HEK293 (cell line): Measurements from ENCODE around the gene SLITRK1.

Experiments
- CTCF ChIA-PET: fragments of 350-600 bp; formaldehyde crosslinking; extraction: SDS; loops from one replicate; lab custom pipeline; 2021; ENCODE audit warnings: antibody characterized with exemption; lab: Yijun Ruan, JAX
- POLR2A ChIA-PET: fragments of 300-600 bp; formaldehyde crosslinking; extraction: SDS; loops from one replicate; lab custom pipeline; 2020; ENCODE audit warnings: antibody characterized with exemption, inconsistent platforms; lab: Yijun Ruan, JAX
- H3K27ac ChIP-seq: fragments of 200-500 bp; sonication (Bioruptor generic); 2 replicates; pipeline ENCODE4 v1.5.1; 2014; ENCODE audit warnings: low read depth, low read length, control low read depth, inconsistent platforms; ENCODE audit errors: extremely low read depth
- H3K36me3 ChIP-seq, 2 experiments: fragments of 200-500 bp in 1 of 2; sonication (Bioruptor generic) in 1 of 2; 1 replicate in 1 of 2; 2 replicates in 1 of 2; pipeline ENCODE4 v1.5.1; 2014 to 2017; ENCODE audit warnings: inconsistent platforms in 2 of 2, low read length in 2 of 2; ENCODE audit not compliant: control insufficient read depth in 2 of 2, insufficient read depth in 1 of 2
- H3K4me1 ChIP-seq: fragments of 200-500 bp; sonication (Bioruptor generic); 2 replicates; pipeline ENCODE4 v1.5.1; 2014; ENCODE audit warnings: mild to moderate bottlenecking, low read length, inconsistent platforms; ENCODE audit not compliant: control insufficient read depth, insufficient read depth
- H3K4me3 ChIP-seq: 2 replicates; pipeline ENCODE4 v1.5.1; 2011; ENCODE audit warnings: low read depth, mild to moderate bottlenecking, control low read depth, low read length, moderate library complexity
- H3K9me3 ChIP-seq: fragments of 200-500 bp; sonication (Bioruptor generic); 2 replicates; pipeline ENCODE4 v1.5.1; 2014; ENCODE audit warnings: low read depth, low read length, inconsistent platforms; ENCODE audit not compliant: control insufficient read depth, insufficient read depth
- EGR2 ChIP-seq: fragments of 450-650 bp; formaldehyde crosslinking; IDR thresholded peaks from 2 replicates; pipeline ENCODE4 v1.5.1; 2016; ENCODE audit warnings: low read depth, missing biosample characterization, missing genetic modification characterization
- IKZF3 ChIP-seq: fragments of 450-650 bp; IDR thresholded peaks from 2 replicates; pipeline ENCODE4 v1.5.0; 2018; ENCODE audit warnings: missing biosample characterization, mild to moderate bottlenecking, missing genetic modification characterization, moderate library complexity
- MYNN ChIP-seq: fragments of 450-650 bp; formaldehyde crosslinking; IDR thresholded peaks from 2 replicates; pipeline ENCODE4 v1.5.1; 2016; ENCODE audit warnings: missing biosample characterization, missing genetic modification characterization, borderline replicate concordance
- SP3 ChIP-seq: fragments of 450-650 bp; formaldehyde crosslinking; IDR thresholded peaks from 2 replicates; pipeline ENCODE4 v1.5.1; 2016; ENCODE audit warnings: missing biosample characterization, missing genetic modification characterization
- ZFP37 ChIP-seq: fragments of 450-650 bp; formaldehyde crosslinking; IDR thresholded peaks from 2 replicates; pipeline ENCODE4 v1.5.1; 2016; ENCODE audit warnings: missing biosample characterization, missing genetic modification characterization
- ZNF121 ChIP-seq: fragments of 450-650 bp; formaldehyde crosslinking; IDR thresholded peaks from 2 replicates; pipeline ENCODE4 v1.5.1; 2016; ENCODE audit warnings: missing biosample characterization, missing genetic modification characterization
- ZNF133 ChIP-seq: fragments of 450-650 bp; formaldehyde crosslinking; IDR thresholded peaks from 2 replicates; pipeline ENCODE4 v1.5.1; 2016; ENCODE audit warnings: missing biosample characterization, missing genetic modification characterization
- ZNF155 ChIP-seq: fragments of 450-650 bp; formaldehyde crosslinking; IDR thresholded peaks from 2 replicates; pipeline ENCODE4 v1.5.1; 2016; ENCODE audit warnings: missing biosample characterization, missing genetic modification characterization
- ZNF169 ChIP-seq: fragments of 450-650 bp; formaldehyde crosslinking; IDR thresholded peaks from 2 replicates; pipeline ENCODE4 v1.5.1; 2016; ENCODE audit warnings: missing biosample characterization, missing genetic modification characterization
- ZNF184 ChIP-seq: fragments of 450-650 bp; IDR thresholded peaks from 2 replicates; pipeline ENCODE4 v1.5.1; 2018; ENCODE audit warnings: missing biosample characterization, mild to moderate bottlenecking, missing genetic modification characterization
- ZNF302 ChIP-seq: fragments of 450-650 bp; formaldehyde crosslinking; IDR thresholded peaks from 2 replicates; pipeline ENCODE4 v1.5.1; 2016; ENCODE audit warnings: missing biosample characterization, missing genetic modification characterization, low read depth
- ZNF324 ChIP-seq: fragments of 450-650 bp; formaldehyde crosslinking; IDR thresholded peaks from 2 replicates; pipeline ENCODE4 v1.5.1; 2016; ENCODE audit warnings: missing biosample characterization, missing genetic modification characterization
- ZNF350 ChIP-seq: fragments of 450-650 bp; formaldehyde crosslinking; IDR thresholded peaks from 2 replicates; pipeline ENCODE4 v1.5.0; 2017; ENCODE audit warnings: missing biosample characterization, mild to moderate bottlenecking, missing genetic modification characterization
- ZNF449 ChIP-seq: fragments of 450-650 bp; formaldehyde crosslinking; IDR thresholded peaks from 2 replicates; pipeline ENCODE4 v1.5.1; 2017; ENCODE audit warnings: missing biosample characterization, mild to moderate bottlenecking, missing genetic modification characterization, moderate library complexity
- ZNF521 ChIP-seq: fragments of 450-650 bp; formaldehyde crosslinking; IDR thresholded peaks from 2 replicates; pipeline ENCODE4 v1.5.1; 2017; ENCODE audit warnings: missing biosample characterization, mild to moderate bottlenecking, missing genetic modification characterization
- ZNF530 ChIP-seq: fragments of 450-650 bp; formaldehyde crosslinking; IDR thresholded peaks from 2 replicates; pipeline ENCODE4 v1.5.1; 2016; ENCODE audit warnings: low read depth, missing biosample characterization, missing genetic modification characterization
- ZNF560 ChIP-seq: fragments of 450-650 bp; formaldehyde crosslinking; IDR thresholded peaks from 2 replicates; pipeline ENCODE4 v1.5.1; 2017; ENCODE audit warnings: missing biosample characterization, missing genetic modification characterization, borderline replicate concordance
- ZNF776 ChIP-seq: fragments of 450-650 bp; formaldehyde crosslinking; IDR thresholded peaks from 2 replicates; pipeline ENCODE4 v1.5.0; 2017; ENCODE audit warnings: missing biosample characterization, missing genetic modification characterization, borderline replicate concordance
- ZNF830 ChIP-seq: fragments of 450-650 bp; IDR thresholded peaks from 2 replicates; pipeline ENCODE4 v1.5.0; 2018; ENCODE audit warnings: missing biosample characterization, missing genetic modification characterization, low read depth, mild to moderate bottlenecking, moderate library complexity
- ZXDB ChIP-seq: fragments of 450-650 bp; formaldehyde crosslinking; IDR thresholded peaks from 2 replicates; pipeline ENCODE4 v1.5.1; 2016; ENCODE audit warnings: missing biosample characterization, missing genetic modification characterization
- TF ChIP-seq, protein P1 (sequence below): fragments of 450-650 bp; formaldehyde crosslinking; IDR thresholded peaks from 2 replicates; pipeline ENCODE4 v1.5.1; 2016; ENCODE audit warnings: missing biosample characterization, missing genetic modification characterization
- TF ChIP-seq, protein P2 (sequence below): fragments of 450-650 bp; IDR thresholded peaks from 2 replicates; pipeline ENCODE4 v1.5.1; 2018; ENCODE audit warnings: missing biosample characterization, mild to moderate bottlenecking, missing genetic modification characterization
- TF ChIP-seq, protein P3 (sequence below): fragments of 450-650 bp; formaldehyde crosslinking; IDR thresholded peaks from 2 replicates; pipeline ENCODE4 v1.5.1; 2016; ENCODE audit warnings: missing biosample characterization, missing genetic modification characterization
- TF ChIP-seq, protein P4 (sequence below): fragments of 450-650 bp; formaldehyde crosslinking; IDR thresholded peaks from 2 replicates; pipeline ENCODE4 v1.5.1; 2017; ENCODE audit warnings: missing biosample characterization, missing genetic modification characterization

The SLITRK1 gene

GRCh38 chr13:83829810-83830209 is 52.5 kb downstream of the SLITRK1 start:
- POLR2A ChIA-PET: no interaction called here
- CTCF ChIA-PET: no interaction called here
- no peak overlapping the region for H3K4me3 ChIP-seq
- no peak for TF ChIP-seq ZNF155 (tag by site-specific recombination)
- no peak for TF ChIP-seq ZNF560 (tag by site-specific recombination)
- TF ChIP-seq ZNF169 (tag by site-specific recombination): no peak
- TF ChIP-seq ZNF776 (tag by site-specific recombination): no peak
- TF ChIP-seq MYNN (tag by site-specific recombination): no peak
- TF ChIP-seq, protein P1, sequence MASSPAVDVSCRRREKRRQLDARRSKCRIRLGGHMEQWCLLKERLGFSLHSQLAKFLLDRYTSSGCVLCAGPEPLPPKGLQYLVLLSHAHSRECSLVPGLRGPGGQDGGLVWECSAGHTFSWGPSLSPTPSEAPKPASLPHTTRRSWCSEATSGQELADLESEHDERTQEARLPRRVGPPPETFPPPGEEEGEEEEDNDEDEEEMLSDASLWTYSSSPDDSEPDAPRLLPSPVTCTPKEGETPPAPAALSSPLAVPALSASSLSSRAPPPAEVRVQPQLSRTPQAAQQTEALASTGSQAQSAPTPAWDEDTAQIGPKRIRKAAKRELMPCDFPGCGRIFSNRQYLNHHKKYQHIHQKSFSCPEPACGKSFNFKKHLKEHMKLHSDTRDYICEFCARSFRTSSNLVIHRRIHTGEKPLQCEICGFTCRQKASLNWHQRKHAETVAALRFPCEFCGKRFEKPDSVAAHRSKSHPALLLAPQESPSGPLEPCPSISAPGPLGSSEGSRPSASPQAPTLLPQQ: no peak
- no peak for TF ChIP-seq ZNF302 (tag by site-specific recombination)
- TF ChIP-seq IKZF3 (tag by site-specific recombination): no peak
- TF ChIP-seq ZNF530 (tag by site-specific recombination): no peak
- TF ChIP-seq ZFP37: no peak
- TF ChIP-seq ZNF324 (tag by site-specific recombination): no peak
- TF ChIP-seq, all 188 proteins: peak for 0
- Histone ChIP-seq H3K4me1 (no peaks in the 10 kb centered on the region), H3K36me3 (no peaks in the 10 kb centered on the region), H3K27ac (no peak overlapping the region), H3K9me3 (no peaks in the 10 kb centered on the region)

GRCh38 chr13:83827338-83827737 is 54.9 kb downstream of the SLITRK1 start:
- no peak for TF ChIP-seq ZNF133 (tag by site-specific recombination)
- TF ChIP-seq ZNF830 (tag by site-specific recombination): no peak
- no peak for TF ChIP-seq ZNF121 (tag by site-specific recombination)
- no peak for TF ChIP-seq SP3 (tag by site-specific recombination)
- TF ChIP-seq ZNF350 (tag by site-specific recombination): no peak
- TF ChIP-seq, protein P2, sequence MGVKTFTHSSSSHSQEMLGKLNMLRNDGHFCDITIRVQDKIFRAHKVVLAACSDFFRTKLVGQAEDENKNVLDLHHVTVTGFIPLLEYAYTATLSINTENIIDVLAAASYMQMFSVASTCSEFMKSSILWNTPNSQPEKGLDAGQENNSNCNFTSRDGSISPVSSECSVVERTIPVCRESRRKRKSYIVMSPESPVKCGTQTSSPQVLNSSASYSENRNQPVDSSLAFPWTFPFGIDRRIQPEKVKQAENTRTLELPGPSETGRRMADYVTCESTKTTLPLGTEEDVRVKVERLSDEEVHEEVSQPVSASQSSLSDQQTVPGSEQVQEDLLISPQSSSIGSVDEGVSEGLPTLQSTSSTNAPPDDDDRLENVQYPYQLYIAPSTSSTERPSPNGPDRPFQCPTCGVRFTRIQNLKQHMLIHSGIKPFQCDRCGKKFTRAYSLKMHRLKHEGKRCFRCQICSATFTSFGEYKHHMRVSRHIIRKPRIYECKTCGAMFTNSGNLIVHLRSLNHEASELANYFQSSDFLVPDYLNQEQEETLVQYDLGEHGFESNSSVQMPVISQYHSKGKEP (tag by site-specific recombination): no peak
- TF ChIP-seq, protein P3, sequence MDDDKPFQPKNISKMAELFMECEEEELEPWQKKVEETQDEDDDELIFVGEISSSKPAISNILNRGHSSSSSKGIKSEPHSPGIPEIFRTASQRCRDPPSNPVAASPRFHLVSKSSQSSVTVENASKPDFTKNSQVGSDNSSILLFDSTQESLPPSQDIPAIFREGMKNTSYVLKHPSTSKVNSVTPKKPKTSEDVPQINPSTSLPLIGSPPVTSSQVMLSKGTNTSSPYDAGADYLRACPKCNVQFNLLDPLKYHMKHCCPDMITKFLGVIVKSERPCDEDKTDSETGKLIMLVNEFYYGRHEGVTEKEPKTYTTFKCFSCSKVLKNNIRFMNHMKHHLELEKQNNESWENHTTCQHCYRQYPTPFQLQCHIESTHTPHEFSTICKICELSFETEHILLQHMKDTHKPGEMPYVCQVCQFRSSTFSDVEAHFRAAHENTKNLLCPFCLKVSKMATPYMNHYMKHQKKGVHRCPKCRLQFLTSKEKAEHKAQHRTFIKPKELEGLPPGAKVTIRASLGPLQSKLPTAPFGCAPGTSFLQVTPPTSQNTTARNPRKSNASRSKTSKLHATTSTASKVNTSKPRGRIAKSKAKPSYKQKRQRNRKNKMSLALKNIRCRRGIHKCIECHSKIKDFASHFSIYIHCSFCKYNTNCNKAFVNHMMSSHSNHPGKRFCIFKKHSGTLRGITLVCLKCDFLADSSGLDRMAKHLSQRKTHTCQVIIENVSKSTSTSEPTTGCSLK (tag by site-specific recombination): no peak
- TF ChIP-seq EGR2: no peak
- TF ChIP-seq, protein P4, sequence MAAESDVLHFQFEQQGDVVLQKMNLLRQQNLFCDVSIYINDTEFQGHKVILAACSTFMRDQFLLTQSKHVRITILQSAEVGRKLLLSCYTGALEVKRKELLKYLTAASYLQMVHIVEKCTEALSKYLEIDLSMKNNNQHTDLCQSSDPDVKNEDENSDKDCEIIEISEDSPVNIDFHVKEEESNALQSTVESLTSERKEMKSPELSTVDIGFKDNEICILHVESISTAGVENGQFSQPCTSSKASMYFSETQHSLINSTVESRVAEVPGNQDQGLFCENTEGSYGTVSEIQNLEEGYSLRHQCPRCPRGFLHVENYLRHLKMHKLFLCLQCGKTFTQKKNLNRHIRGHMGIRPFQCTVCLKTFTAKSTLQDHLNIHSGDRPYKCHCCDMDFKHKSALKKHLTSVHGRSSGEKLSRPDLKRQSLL (tag by site-specific recombination): no peak
- TF ChIP-seq ZNF184: no peak
- no peak for TF ChIP-seq ZXDB (tag by site-specific recombination)
- no peak for TF ChIP-seq ZNF521 (tag by site-specific recombination)
- no peak for TF ChIP-seq ZNF449 (tag by site-specific recombination)
- Histone ChIP-seq H3K9me3 (no peaks in the 10 kb centered on the region), H3K4me3 (no peak overlapping the region), H3K36me3 (no peaks in the 10 kb centered on the region), H3K27ac (no peak overlapping the region), H3K4me1 (no peaks in the 10 kb centered on the region)
- CTCF ChIA-PET: interaction anchor here (0.6 kb wide), 1 partner anchor 15 kb away, joined by 3 read pairs; no protein-coding TSS in a partner anchor
- POLR2A ChIA-PET: no interaction called here
